ENCODE data around the gene MYO5B.
"Not testable (repeated sequence)": the region's sequence is repeated elsewhere in the genome, so short reads cannot be mapped to it uniquely, and the experiment has no call there.

Gene MYO5B

DNA sequence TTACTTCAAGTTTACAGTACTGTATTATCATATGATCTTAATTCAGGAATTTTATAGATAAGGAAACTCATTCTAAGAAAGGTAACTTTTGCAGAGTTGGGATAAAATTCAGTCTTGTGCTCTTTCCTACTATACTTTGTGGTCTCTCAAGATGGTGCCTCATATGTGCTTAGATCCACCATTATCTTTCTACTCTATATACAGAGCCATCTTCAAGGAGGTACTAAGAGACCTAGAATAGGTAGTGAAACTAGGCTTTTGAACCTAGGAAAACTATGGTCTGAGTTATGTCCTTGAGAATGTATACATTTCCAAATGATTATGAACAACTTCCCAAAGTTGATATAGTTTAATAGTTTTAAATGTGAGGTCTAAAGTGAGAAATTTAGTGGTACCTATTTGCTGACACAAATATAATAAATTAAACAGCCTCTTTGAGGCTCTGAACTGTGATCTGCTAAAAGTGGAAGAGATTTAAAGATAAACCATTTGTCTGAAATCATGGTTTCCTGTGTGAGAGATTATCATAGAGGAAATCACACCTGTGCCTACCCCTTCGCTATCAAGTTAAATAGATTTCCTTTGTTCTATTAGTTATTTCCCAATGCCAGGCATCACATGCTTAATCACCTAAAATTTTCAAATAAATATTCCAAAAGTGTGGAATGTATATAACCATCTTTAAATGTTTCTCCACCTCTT lies 408.8 kb downstream of the MYO5B start:
- DNase-seq (ENCODE audit: low read depth): no peak
- TF ChIP-seq, protein P1, sequence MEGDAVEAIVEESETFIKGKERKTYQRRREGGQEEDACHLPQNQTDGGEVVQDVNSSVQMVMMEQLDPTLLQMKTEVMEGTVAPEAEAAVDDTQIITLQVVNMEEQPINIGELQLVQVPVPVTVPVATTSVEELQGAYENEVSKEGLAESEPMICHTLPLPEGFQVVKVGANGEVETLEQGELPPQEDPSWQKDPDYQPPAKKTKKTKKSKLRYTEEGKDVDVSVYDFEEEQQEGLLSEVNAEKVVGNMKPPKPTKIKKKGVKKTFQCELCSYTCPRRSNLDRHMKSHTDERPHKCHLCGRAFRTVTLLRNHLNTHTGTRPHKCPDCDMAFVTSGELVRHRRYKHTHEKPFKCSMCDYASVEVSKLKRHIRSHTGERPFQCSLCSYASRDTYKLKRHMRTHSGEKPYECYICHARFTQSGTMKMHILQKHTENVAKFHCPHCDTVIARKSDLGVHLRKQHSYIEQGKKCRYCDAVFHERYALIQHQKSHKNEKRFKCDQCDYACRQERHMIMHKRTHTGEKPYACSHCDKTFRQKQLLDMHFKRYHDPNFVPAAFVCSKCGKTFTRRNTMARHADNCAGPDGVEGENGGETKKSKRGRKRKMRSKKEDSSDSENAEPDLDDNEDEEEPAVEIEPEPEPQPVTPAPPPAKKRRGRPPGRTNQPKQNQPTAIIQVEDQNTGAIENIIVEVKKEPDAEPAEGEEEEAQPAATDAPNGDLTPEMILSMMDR (conservative IDR thresholded peaks at IDR 0.05; ENCODE audit: control insufficient read depth, insufficient read depth, low read depth, low read length): no peak

DNA sequence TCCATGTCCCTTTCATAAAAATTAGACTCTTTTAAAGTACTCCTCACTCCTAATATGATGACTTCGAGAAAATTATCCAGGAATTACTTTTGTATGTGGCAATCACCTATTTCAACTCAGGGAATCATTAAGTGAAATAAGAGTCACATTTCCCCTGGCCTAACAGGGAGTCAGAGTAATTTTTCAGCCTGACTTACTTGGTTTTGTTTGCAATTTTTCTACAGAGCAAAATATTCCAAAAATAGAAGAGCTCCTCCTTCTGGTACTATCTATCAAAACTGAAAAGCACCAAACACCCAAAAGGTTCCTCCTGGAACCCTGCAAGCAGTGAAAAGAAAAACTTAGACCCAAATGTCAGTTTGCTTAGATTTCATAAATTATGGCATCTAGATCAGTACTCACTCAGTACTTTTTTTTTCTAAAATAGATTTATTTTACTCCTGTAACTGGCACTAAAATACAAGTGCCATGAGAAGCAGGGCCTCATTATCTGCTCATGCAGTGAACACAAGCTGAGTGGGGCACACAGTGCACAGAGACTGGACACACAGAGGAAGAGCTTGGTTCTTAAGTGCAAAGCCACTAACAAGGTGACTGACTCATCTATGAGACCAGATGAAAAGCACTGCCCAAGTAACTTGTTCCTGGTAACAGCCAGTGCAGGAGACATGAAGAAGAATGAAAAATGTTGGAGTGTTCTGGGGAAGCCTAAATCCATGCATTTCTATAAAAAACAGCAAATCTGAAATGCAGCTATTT lies 410.3 kb downstream of the MYO5B start:
- H3K4me3 ChIP-seq (ENCODE audit: control insufficient read depth, low read depth, low read length): no peak overlapping the region
- peak; percentile 67 for DNase-seq (ENCODE audit: low read depth)
- TF ChIP-seq, protein P1 (conservative IDR thresholded peaks at IDR 0.05; ENCODE audit: control insufficient read depth, insufficient read depth, low read depth, low read length): peak; percentile 42

More for the DNA sequence above, 408.8 kb downstream of the MYO5B start:
- H3K4me3 ChIP-seq (ENCODE audit: control insufficient read depth, low read depth, low read length): no peak overlapping the region

DNA sequence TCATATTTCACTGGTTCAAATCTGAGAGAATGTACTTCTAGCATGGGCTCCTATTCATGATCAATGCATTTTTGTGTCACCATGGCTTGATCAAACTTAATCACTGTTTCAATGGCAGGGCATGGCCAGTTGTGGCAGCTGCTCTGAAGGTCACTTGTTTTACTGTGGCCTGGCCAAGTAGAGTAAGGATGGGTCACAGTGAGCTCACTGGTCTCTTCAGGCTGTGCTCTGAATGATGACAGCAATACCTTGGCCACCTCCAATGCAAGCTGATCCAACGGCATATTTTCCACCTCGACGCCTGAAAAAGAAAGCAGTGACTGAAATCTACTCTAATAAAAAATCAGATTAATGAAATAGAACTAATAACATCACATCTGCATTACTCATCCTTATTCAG lies 411.3 kb downstream of the MYO5B start:
- DNase-seq (ENCODE audit: low read depth): not testable (repeated sequence)

DNA sequence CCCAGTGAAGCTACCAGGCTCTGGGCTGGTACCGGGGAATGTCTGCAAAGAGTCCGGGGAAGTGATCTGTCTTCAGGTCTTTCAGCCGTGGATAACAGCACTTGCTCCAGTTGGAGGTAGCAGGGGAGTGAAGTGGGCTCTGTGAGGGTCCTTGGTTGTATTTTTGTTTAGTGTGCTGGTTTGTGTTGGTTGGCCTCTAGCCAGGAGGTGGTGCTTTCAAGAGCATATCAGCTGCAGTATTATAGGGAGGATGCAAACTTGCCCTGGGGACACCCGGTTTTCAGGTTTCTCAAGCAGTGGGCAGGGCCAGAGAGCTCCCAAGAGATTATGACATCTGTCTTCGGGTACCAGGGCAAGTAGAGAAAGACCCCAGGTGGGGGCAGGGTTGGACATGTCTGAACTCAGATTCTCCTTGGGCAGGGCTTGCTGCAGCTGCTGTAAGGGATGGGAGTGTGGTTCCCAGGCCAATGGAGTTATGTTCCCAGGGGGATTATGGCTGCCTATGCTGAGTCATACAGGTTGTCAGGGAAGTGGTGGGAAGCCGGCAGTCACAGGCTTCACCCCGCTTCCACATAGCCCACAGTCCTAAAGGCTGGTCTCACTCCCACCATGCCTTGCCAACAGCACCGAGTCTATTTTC lies 416.0 kb downstream of the MYO5B start:
- DNase-seq (ENCODE audit: low read depth): peak; percentile 34

More for the DNA sequence above, 411.3 kb downstream of the MYO5B start:
- H3K4me3 ChIP-seq (ENCODE audit: control insufficient read depth, low read depth, low read length): not testable (repeated sequence)

More for the DNA sequence above, 416.0 kb downstream of the MYO5B start:
- H3K4me3 ChIP-seq (ENCODE audit: control insufficient read depth, low read depth, low read length): no peak overlapping the region
- TF ChIP-seq, protein P1 (conservative IDR thresholded peaks at IDR 0.05; ENCODE audit: control insufficient read depth, insufficient read depth, low read depth, low read length): no peak
